Amniotic stem cell (primary cell): ENCODE results near the gene FAM228B.

Experiments
- DNase-seq: peaks from one replicate; lab custom pipeline; 2025; lab: John Stamatoyannopoulos, UW

The FAM228B gene

DNA sequence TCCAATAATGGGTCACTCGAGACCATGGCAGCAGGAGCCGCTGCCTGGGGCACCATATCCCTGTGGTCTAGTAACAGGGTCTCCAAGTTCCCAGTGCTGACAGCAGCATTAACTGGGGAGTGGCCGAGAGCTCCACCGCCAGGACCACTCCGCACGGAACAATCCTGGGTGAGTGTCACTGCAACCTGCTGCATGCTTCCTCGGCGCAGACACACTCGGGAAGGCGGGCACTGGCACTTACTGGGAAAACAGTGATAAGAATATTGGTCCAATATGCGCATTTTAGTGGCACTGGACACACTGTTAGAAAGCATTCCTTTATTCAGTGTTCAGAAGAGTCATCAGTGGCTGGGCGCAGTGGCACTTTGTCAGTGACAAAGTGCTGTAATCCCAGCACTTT is 81.2 kb downstream of the FAM228B start:
- no peak for DNase-seq

DNA sequence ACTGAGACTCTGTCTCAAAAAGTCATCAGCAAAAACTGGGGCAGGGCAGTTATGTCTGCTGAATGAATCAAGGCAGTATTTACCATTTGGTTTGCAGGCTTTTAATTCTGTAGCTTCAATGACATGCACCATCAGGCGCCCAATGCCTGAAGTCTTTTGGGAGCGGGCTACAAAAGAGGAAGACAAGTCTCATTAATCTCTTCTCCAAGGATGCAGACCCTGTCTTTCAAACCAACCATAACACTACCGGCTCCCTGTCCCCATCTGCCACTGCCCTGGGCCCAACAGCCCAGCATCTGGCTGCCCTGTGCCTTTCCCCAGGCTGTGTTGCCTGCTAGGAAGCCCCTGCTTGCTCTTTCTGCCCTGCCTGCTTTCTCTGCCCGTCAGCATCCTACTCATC is 81.9 kb downstream of the FAM228B start:
- DNase-seq = no peak

DNA sequence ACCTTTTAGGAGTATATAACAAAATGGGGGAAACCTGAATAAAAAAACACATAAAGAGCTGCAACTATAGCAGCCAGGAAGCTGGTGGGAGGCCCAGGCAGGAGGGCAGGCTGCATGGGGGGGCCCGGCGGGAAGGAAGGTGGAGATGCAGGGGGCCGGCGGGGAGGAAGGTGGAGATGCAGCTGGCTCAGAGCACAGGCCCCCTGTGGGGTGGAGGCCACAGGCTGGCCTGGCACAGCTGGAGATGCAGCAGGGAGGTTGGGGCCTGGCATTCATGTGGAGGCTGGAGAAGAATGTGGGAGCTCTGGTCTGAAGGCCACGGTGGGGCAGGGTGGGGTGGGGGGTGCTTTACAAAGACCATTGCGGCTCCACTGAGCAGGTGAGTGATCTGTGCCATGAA is 83.0 kb downstream of the FAM228B start:
- no peak for DNase-seq

DNA sequence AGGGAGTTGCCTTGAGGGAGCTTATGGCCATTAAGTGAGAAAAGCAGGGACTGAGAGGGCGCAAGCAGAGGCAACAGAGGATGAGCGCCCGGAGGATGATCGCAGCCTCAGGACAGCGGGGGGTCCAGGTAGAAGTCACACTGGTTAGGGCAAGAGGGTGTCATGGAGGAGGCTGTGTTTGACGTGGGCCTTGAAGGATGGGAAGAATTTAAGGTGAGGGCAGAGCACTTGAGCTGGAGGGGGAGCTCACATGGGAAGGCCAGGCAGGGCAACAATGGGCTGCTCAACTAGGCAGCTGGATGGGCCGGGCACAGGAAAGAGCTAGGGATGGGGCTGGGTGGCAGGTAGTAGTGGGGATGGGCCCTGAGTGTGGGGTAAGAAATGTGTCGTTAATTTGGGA is 83.4 kb downstream of the FAM228B start:
- DNase-seq = no peak

DNA sequence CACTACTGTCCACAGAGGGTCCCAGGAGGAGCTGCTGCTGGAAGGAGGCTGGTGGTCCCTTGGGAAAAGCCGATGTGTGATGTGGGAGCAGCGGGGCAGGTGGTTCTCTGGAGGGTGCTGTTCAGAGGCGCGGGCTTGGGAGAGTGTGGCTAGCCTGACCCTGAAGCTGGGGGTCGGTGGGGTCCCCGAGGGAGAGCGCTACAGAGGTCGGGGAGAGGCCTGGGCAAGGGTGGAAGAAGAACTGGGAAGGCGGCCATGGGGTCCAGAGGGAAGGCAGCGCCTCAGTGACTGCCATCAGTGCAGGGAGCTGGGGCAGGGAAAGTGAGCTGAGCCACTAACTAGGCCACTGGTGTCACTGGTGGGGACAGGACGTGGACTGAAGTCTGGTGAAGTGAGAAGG is 84.1 kb downstream of the FAM228B start:
- no peak for DNase-seq

DNA sequence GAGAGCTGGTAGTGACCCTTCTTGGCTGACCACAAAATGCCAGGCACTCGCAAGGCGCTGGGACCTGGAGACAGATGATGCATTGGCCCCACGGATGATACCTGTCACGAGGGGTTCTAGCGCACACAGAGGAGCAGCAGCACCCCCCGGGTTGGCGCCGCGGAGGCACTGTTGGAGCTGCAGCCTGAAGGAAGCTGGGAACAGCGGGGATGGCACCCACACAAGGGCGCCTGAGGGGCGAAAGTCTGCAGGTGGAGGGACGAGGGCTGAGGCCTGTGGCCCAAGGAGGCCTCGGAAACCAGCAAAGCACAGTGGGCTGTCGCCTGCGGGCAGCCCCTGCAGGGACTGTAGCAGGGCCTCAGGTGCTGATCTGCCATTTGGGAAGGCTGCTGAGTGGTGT is 85.2 kb downstream of the FAM228B start:
- DNase-seq = no peak

DNA sequence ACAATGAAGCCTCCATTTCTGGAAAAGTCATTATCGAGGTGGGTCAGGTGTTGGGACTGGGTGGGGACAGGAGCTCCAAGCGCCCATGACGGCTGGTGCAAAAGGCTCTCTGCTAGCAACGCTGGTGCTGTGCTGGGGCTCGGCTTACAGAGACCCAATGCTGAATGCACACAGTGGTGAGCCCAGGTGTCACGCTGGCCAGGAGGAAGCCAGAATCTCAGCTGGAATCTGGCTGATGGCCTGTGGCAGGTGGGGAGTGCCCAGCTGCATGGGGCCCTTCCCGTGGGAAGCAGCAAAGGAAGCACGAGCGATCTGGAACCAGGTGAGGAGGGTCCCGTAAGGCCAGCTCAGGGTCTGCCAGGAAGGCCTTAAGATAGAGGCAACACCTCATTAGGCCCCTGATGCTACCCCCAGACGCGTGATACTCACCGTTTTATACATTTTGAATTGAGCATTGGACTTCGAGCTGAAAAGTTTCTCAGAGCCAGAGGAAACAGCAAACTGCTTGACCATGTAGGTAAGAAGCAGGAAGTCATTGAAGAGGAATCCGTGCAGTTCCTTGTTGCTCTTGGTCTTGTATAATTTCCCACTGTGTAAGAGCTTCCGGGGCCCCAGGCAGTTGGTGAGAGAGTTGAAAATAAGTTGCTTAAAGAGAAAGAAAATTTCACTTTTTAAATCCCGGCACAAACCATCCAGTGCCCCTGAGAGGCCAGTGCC is 86.3 kb downstream of the FAM228B start:
- DNase-seq = no peak

DNA sequence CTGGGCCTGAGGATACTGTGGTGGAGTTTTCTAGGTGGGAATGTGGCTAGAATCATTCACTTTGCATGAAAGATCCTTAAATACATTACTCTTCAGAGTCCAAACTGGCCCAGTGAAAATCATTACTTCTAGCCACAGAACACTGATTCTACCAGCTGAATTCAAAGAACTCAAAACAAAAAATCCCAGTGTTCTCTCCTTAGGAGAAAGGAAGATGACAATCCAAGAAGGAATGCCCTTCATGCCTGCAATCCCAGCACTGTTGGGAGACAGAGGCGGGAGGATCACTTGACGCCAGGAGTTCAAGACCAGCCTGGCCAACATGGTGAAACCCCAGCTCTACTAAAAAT is 86.8 kb downstream of the FAM228B start:
- DNase-seq = no peak

DNA sequence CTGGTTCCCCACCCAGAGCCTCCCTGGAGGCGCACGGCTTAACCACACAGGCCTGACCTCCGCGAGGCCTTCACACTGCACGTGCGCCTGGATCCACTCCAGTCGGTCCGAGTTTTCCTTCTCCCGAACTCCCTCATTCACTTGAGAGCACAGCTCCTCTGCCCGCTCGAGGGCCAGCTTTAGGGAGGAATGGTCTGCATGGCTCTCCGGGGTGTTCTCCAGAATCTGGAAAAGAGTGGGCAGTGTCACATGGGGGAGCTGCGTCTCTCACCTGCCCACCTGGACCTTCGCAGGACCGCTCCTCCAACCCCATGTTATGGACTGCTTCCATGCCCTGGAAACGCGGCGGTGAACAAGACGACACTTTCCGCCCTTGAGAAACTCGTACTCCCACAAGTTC is 87.5 kb downstream of the FAM228B start:
- DNase-seq = no peak

DNA sequence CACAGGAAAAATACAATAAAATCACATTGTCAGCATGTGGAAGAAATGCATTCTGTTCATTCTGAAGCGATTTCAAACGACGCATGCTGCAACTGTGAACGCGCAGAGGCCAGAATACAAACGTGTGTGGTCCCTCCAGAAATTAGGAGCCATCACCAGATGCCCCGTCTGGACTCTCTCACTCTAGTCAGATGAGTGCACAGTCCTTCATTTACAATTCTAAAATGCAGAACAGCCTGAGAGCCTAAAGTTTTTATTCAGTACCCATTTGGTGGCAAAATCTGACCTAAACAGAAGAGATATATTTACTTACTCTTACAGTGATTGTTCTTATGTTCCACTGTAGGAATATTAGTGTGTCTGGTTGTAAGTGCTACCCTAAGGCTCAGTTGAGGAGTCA is 88.1 kb downstream of the FAM228B start:
- no peak for DNase-seq

DNA sequence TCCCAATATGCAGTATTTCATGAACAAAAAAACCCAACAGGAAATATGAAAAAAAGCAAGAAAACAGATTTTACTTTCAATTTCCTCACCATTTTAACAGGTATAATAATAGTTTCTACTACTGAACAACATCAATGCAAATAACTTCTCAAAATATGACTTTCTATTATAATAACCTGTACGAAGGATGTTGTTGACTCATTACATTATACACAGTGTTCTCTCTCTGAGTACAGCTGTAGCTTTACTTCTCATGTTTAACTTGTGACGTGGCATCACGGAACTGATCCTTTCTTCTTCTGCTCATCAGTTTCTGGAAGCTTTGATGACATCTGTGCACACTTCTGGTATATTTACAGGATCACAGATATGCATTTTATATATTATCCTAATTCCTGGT is 91.6 kb downstream of the FAM228B start:
- no peak for DNase-seq
